SJSA1 (cell line): Measurements from ENCODE around the gene CAND2. TPM values are rescaled to one million over a fixed set of nuclear protein-coding genes. Genes with fewer than 3 reads are reported as not detected.
"Not testable (repeated sequence)": the region's sequence is repeated elsewhere in the genome, so short reads cannot be mapped to it uniquely, and the experiment has no call there.

Source experiments
- DNase-seq, 2 experiments: peaks; one replicate each; pipeline ENCODE4 v3.0.0-alpha.2; 2015 to 2020; ENCODE audit warnings: low spot score in 2 of 2, low read depth in 1 of 2
- H3K27ac ChIP-seq: fragments of 250-450 bp; sonication (Bioruptor Pico); 2 replicates; pipeline ENCODE4 v1.5.1; 2020; ENCODE audit warnings: mild to moderate bottlenecking, moderate library complexity
- H3K27me3 ChIP-seq: fragments of 250-450 bp; sonication (Bioruptor Pico); replicated peaks from 2 replicates; pipeline ENCODE4 v1.5.1; 2020; ENCODE audit warnings: mild to moderate bottlenecking, moderate library complexity
- H3K36me3 ChIP-seq: fragments of 250-450 bp; sonication (Bioruptor Pico); 2 replicates; pipeline ENCODE4 v1.5.1; 2020; ENCODE audit warnings: mild to moderate bottlenecking
- H3K4me1 ChIP-seq: fragments of 250-450 bp; sonication (Bioruptor Pico); replicated peaks from 2 replicates; pipeline ENCODE4 v1.6.1; 2021; ENCODE audit warnings: mild to moderate bottlenecking
- H3K4me3 ChIP-seq: fragments of 250-450 bp; sonication (Bioruptor Pico); 2 replicates; pipeline ENCODE4 v1.5.1; 2020; ENCODE audit warnings: mild to moderate bottlenecking
- H3K9me3 ChIP-seq: fragments of 250-450 bp; sonication (Bioruptor Pico); replicated peaks from 2 replicates; pipeline ENCODE4 v1.5.1; 2020; ENCODE audit warnings: mild to moderate bottlenecking
- total RNA-seq: library from RNA; depleted of rRNA; stranded (reverse); fragments of >200 nt; shearing (Covaris generic); gene quantifications from 2 replicates; pipeline ENCODE4 v1.2.3, GENCODE V29; 2014

Gene CAND2
- total RNA-seq, 1 experiment from 2014 or later, result 0.87 TPM

- Histone ChIP-seq H3K9me3 (no peaks in the 10 kb centered on the region), H3K27ac (no peak overlapping the region), H3K27me3 (no peaks in the 10 kb centered on the region), H3K4me1 (no peaks in the 10 kb centered on the region), H3K4me3 (no peak overlapping the region), H3K36me3 (no peaks in the 10 kb centered on the region)
- DNase-seq, result no peak
Observed at GRCh38 chr3:12777171-12777570, 19.3 kb upstream of the CAND2 start.

- Histone ChIP-seq H3K9me3 (no peaks in the 10 kb centered on the region), H3K27ac (no peak overlapping the region), H3K36me3 (no peaks in the 10 kb centered on the region), H3K27me3 (no peaks in the 10 kb centered on the region), H3K4me1 (no peaks in the 10 kb centered on the region), H3K4me3 (no peak overlapping the region)
- no peak for DNase-seq
Observed at GRCh38 chr3:12780751-12781150, 15.7 kb upstream of the CAND2 start.

DNA sequence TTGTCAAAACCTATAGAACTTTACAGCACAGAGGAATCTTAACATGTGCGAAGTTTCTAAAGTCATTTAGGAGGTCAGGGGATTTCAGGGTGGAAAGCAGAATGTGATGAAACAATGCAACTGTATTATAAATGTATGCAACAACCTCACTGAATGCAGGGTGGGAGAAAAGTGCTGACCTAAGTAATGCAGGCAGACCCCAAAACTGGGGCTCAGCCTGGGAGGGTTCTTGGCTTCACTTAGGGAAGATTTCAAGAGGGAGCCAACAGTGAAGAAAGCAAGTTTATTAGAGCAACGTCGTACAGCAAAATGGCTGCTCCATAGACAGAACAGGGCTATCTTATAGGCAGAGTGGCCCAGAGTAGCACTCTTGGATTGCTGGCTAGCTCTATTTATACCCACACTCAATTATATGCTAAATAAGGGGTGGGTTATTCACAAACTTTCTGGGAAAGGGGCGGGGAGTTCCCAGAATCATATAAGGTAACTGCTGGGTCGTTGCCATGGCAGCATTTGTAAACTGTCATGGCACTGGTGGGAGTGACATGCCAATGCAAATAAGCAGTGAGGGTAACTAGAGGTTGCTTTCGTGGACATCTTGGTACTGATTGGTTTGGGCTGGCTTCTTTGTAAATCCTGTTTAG is 14.2 kb upstream of the CAND2 start:
- no peak for DNase-seq
- Histone ChIP-seq H3K27ac (no peak overlapping the region), H3K27me3 (no peaks in the 10 kb centered on the region), H3K4me1 (no peaks in the 10 kb centered on the region), H3K4me3 (no peak overlapping the region), H3K9me3 (no peaks in the 10 kb centered on the region), H3K36me3 (no peaks in the 10 kb centered on the region)

GRCh38 chr3:12785096-12785495 is 11.4 kb upstream of the CAND2 start:
- H3K4me3 ChIP-seq, result no peak overlapping the region
- no peaks in the 10 kb centered on the region for H3K9me3 ChIP-seq
- no peaks in the 10 kb centered on the region for H3K27me3 ChIP-seq
- no peak for DNase-seq
- H3K27ac ChIP-seq, result no peak overlapping the region
- H3K36me3 ChIP-seq, result no peaks in the 10 kb centered on the region
- no peaks in the 10 kb centered on the region for H3K4me1 ChIP-seq

- not testable (repeated sequence) for H3K9me3 ChIP-seq, H3K4me1 ChIP-seq
Observed at GRCh38 chr3:12787346-12787745, 9.1 kb upstream of the CAND2 start.

GRCh38 chr3:12787967-12788690 is 8.4 kb upstream of the CAND2 start:
- H3K4me3 ChIP-seq, H3K4me1 ChIP-seq, H3K27me3 ChIP-seq, H3K27ac ChIP-seq, H3K9me3 ChIP-seq, DNase-seq, H3K36me3 ChIP-seq: not testable (repeated sequence)

More at GRCh38 chr3:12787346-12787745, 9.1 kb upstream of the CAND2 start:
- H3K27me3 ChIP-seq, H3K36me3 ChIP-seq, H3K27ac ChIP-seq, H3K4me3 ChIP-seq: not testable (repeated sequence)
- peak in 1 of 2 experiments; percentile 48 for DNase-seq

DNA sequence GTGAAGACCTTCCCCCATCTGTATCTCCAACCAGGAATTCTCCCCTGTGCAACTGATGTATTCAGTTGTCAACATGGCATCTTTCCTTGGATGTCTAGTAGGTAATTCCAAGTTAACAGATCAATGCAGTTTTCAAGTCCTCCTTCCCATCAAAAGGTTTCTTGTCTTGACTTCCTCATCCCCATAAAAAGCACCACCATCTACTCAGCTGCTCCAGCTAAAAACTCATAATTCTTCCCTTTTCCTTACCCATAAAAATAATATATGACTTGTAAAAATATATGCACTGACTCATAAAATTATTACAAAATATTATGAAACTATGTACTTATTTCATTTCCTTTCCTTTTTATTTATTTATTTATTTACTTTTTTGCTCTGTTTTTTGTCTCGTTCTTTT is 5.0 kb upstream of the CAND2 start:
- no peaks in the 10 kb centered on the region for H3K36me3 ChIP-seq
- H3K4me3 ChIP-seq, result no peak overlapping the region
- no peaks in the 10 kb centered on the region; the same call in 1 of the 2 replicates for H3K27me3 ChIP-seq
- no peak for DNase-seq
- peaks cover 6% of the 10 kb centered on the region for H3K4me1 ChIP-seq
- no peak overlapping the region for H3K27ac ChIP-seq
- H3K9me3 ChIP-seq, result no peaks in the 10 kb centered on the region

- Histone ChIP-seq H3K36me3 (no peaks in the 10 kb centered on the region), H3K27ac (no peak overlapping the region), H3K4me3 (no peak overlapping the region), H3K9me3 (no peaks in the 10 kb centered on the region), H3K4me1 (peaks cover 9% of the 10 kb centered on the region), H3K27me3 (no peaks in the 10 kb centered on the region; the same call in 1 of the 2 replicates)
- no peak for DNase-seq
Observed at GRCh38 chr3:12793701-12794100, 2.8 kb upstream of the CAND2 start.

GRCh38 chr3:12797124-12797891 is 828 bp downstream of the CAND2 start:
- Histone ChIP-seq H3K9me3 (no peaks in the 10 kb centered on the region), H3K27ac (no peak overlapping the region), H3K4me3 (no peak overlapping the region)

GRCh38 chr3:12797892-12798558 is 1.5 kb downstream of the CAND2 start:
- DNase-seq, result no peak
- Histone ChIP-seq H3K36me3 (no peaks in the 10 kb centered on the region), H3K4me3 (no peak overlapping the region), H3K27ac (no peak overlapping the region), H3K9me3 (no peaks in the 10 kb centered on the region), H3K27me3 (no peaks in the 10 kb centered on the region; the same call in 1 of the 2 replicates), H3K4me1 (peaks cover 9% of the 10 kb centered on the region)

More at GRCh38 chr3:12797124-12797891, 828 bp downstream of the CAND2 start:
- Histone ChIP-seq H3K27me3 (no peaks in the 10 kb centered on the region; the same call in 1 of the 2 replicates), H3K4me1 (peaks cover 9% of the 10 kb centered on the region), H3K36me3 (no peaks in the 10 kb centered on the region)
- DNase-seq, result no peak

GRCh38 chr3:12798559-12799179 is 2.2 kb downstream of the CAND2 start:
- no peaks in the 10 kb centered on the region for H3K36me3 ChIP-seq
- H3K4me3 ChIP-seq, result no peak overlapping the region
- H3K9me3 ChIP-seq, result no peaks in the 10 kb centered on the region
- no peak overlapping the region for H3K27ac ChIP-seq
- H3K4me1 ChIP-seq, result peaks cover 9% of the 10 kb centered on the region
- DNase-seq, result no peak
- H3K27me3 ChIP-seq, result no peaks in the 10 kb centered on the region; the same call in 1 of the 2 replicates

DNA sequence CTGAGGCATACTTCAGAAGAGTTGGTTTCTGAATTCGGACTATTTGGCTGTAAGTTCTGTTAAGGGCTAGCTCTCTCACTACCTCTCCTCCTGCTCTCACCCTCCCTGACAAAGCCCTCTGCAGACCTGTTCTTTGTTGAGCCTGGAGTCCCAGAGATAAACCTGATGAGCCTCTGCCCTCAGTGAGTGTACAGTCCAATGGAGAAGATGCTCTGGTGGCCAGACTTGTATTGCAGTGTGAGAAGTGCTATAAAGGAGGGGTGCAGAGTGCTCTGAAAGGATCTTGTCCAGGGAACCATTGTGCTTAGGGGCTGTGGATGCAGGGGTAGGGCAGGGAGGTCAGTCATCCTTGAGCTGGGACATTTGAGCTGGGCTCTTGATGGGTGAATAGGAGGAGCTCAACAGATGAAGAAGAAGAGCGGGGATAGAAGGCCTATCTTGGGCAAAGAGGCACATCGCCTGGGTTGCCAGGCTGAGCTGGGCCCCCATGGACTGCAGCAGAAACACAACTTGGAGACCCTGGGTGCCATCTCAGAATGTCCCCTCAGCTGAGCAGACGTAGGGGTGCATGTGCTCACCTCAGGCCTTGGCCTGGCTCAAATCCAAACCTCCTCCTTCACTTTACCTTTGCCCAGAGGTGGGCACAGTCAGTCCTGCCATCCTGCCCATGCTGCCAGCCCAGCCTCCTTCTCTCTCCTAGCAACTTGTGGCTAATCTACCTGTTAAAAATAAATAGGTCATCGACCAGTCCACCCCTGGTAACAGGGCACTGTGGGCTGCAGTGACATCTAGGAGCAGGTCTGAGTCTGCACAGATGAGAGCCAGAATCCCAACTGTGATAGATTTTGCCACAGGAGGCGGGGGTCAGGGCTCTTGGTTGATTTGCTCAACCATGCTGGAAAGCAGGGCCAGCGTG is 3.3 kb downstream of the CAND2 start:
- Histone ChIP-seq H3K27me3 (no peaks in the 10 kb centered on the region; the same call in 1 of the 2 replicates), H3K36me3 (no peaks in the 10 kb centered on the region), H3K27ac (no peak overlapping the region), H3K4me3 (no peak overlapping the region), H3K9me3 (no peaks in the 10 kb centered on the region), H3K4me1 (peaks cover 9% of the 10 kb centered on the region)
- no peak for DNase-seq
